HL-60 (cell line): ENCODE results near the gene HESX1.

Source experiments
- DNase-seq, 2 experiments: peaks; one replicate each; pipeline ENCODE4 v3.0.0-alpha.2; 2010 to 2020; ENCODE audit warnings: low read depth in 1 of 2, low spot score in 1 of 2
- H3K27ac ChIP-seq: fragments of 250-450 bp; sonication (Bioruptor Pico); replicated peaks from 2 replicates; pipeline ENCODE4 v1.5.1; 2020; ENCODE audit warnings: mild to moderate bottlenecking, moderate library complexity
- H3K27me3 ChIP-seq: fragments of 250-450 bp; sonication (Bioruptor Pico); 2 replicates; pipeline ENCODE4 v1.5.1; 2021; ENCODE audit warnings: mild to moderate bottlenecking, moderate library complexity; ENCODE audit not compliant: insufficient read depth, poor library complexity, severe bottlenecking
- H3K4me3 ChIP-seq: replicated peaks from 2 replicates; pipeline ENCODE4 v1.5.1; 2011; ENCODE audit warnings: mild to moderate bottlenecking, control low read depth, low read length; ENCODE audit not compliant: insufficient read depth
- GABPA ChIP-seq: IDR thresholded peaks from 2 replicates; pipeline ENCODE4 v1.6.1; 2012; ENCODE audit warnings: low read depth
- POLR2AphosphoS5 ChIP-seq: IDR thresholded peaks from 2 replicates; pipeline ENCODE4 v1.6.1; 2012; ENCODE audit warnings: low read depth
- SPI1 ChIP-seq: IDR thresholded peaks from 2 replicates; pipeline ENCODE4 v1.6.1; 2012; ENCODE audit warnings: low read depth, mild to moderate bottlenecking, borderline replicate concordance
- TF ChIP-seq, protein P1 (sequence below): IDR thresholded peaks from 2 replicates; pipeline ENCODE4 v1.6.1; 2012; ENCODE audit warnings: low read depth; ENCODE audit not compliant: insufficient replicate concordance
- TF ChIP-seq, protein P2 (sequence below): IDR thresholded peaks from one replicate; pipeline ENCODE4 v1.5.1; 2011; ENCODE audit warnings: low read length, control low read depth, inconsistent platforms; ENCODE audit not compliant: insufficient read depth

Gene HESX1

GRCh38 chr3:57194641-57195040, 5.1 kb downstream of the HESX1 start:
- H3K27me3 ChIP-seq = no peaks in the 10 kb centered on the region
- H3K4me3 ChIP-seq = no peak overlapping the region
- TF ChIP-seq, protein P1, sequence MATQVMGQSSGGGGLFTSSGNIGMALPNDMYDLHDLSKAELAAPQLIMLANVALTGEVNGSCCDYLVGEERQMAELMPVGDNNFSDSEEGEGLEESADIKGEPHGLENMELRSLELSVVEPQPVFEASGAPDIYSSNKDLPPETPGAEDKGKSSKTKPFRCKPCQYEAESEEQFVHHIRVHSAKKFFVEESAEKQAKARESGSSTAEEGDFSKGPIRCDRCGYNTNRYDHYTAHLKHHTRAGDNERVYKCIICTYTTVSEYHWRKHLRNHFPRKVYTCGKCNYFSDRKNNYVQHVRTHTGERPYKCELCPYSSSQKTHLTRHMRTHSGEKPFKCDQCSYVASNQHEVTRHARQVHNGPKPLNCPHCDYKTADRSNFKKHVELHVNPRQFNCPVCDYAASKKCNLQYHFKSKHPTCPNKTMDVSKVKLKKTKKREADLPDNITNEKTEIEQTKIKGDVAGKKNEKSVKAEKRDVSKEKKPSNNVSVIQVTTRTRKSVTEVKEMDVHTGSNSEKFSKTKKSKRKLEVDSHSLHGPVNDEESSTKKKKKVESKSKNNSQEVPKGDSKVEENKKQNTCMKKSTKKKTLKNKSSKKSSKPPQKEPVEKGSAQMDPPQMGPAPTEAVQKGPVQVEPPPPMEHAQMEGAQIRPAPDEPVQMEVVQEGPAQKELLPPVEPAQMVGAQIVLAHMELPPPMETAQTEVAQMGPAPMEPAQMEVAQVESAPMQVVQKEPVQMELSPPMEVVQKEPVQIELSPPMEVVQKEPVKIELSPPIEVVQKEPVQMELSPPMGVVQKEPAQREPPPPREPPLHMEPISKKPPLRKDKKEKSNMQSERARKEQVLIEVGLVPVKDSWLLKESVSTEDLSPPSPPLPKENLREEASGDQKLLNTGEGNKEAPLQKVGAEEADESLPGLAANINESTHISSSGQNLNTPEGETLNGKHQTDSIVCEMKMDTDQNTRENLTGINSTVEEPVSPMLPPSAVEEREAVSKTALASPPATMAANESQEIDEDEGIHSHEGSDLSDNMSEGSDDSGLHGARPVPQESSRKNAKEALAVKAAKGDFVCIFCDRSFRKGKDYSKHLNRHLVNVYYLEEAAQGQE = no peak
- TF ChIP-seq, protein P2, sequence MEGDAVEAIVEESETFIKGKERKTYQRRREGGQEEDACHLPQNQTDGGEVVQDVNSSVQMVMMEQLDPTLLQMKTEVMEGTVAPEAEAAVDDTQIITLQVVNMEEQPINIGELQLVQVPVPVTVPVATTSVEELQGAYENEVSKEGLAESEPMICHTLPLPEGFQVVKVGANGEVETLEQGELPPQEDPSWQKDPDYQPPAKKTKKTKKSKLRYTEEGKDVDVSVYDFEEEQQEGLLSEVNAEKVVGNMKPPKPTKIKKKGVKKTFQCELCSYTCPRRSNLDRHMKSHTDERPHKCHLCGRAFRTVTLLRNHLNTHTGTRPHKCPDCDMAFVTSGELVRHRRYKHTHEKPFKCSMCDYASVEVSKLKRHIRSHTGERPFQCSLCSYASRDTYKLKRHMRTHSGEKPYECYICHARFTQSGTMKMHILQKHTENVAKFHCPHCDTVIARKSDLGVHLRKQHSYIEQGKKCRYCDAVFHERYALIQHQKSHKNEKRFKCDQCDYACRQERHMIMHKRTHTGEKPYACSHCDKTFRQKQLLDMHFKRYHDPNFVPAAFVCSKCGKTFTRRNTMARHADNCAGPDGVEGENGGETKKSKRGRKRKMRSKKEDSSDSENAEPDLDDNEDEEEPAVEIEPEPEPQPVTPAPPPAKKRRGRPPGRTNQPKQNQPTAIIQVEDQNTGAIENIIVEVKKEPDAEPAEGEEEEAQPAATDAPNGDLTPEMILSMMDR = no peak
- TF ChIP-seq POLR2AphosphoS5 = no peak
- TF ChIP-seq GABPA = no peak
- TF ChIP-seq SPI1 = no peak
- DNase-seq = no peak
- no peak overlapping the region for H3K27ac ChIP-seq

DNA sequence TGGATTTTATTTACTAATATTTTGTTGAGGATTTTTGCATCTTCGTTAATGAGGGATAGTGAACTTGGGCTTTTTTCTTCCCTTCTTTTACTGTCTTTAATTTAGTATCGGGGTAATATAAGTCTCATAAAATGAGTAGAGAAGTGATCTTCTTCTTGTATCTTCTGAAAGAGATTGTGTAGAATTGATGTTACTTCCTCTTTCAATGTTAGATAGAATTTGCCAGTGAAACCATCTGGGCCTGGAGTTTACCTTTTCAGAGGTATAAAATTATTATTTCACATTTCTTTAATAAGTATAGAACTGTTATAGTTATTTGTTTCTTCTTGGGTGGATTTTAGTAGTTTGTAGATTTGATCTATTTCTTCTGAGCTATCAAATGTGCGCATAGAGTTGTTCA, 7.8 kb downstream of the HESX1 start:
- no peaks in the 10 kb centered on the region for H3K27me3 ChIP-seq
- TF ChIP-seq, protein P2 = no peak
- TF ChIP-seq, protein P1 = no peak
- no peak for TF ChIP-seq GABPA
- TF ChIP-seq SPI1 = no peak
- no peak for TF ChIP-seq POLR2AphosphoS5
- DNase-seq = no peak
- H3K4me3 ChIP-seq = no peak overlapping the region
- H3K27ac ChIP-seq = no peak overlapping the region

DNA sequence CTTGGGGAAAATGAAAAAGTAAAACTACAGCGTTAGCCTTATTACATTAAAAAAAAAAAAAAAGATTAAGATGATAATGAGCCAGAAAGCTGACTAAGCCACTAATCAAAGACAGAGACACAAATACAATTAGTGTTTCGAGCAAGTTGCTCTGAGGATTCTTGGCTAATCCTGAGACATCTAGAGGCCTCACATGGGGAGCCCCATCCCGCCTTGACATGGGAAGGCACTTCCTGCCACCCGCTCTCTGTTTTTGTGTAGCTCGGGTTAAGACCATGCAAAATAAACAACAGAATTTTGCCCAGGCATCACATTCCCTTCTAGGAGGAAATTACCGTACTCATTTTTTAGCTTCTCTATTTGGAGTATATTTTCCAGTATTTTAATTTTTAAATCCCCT, 15.3 kb downstream of the HESX1 start:
- TF ChIP-seq, protein P2 = no peak
- TF ChIP-seq, protein P1 = no peak
- no peak for TF ChIP-seq GABPA
- no peak for TF ChIP-seq POLR2AphosphoS5
- no peak for TF ChIP-seq SPI1
- no peaks in the 10 kb centered on the region for H3K27me3 ChIP-seq
- DNase-seq = no peak
- H3K27ac ChIP-seq = no peak overlapping the region
- no peak overlapping the region for H3K4me3 ChIP-seq
